OCI-LY1 (cell line): ENCODE data around the gene HBG1.

Experiments
- EZH2 ChIP-seq: fragments of 200-600 bp; sonication (generic), shearing (Covaris generic); IDR thresholded peaks from 2 replicates; pipeline ENCODE4 v1.8.0; 2017; ENCODE audit warnings: borderline replicate concordance, mixed run types, mild to moderate bottlenecking, antibody characterized with exemption, low read length, moderate library complexity, mixed read lengths
- TF ChIP-seq, protein P1 (sequence below): fragments of 200-600 bp; sonication (generic), shearing (Covaris generic); IDR thresholded peaks from 2 replicates; pipeline ENCODE4 v1.5.1; 2017; ENCODE audit warnings: mild to moderate bottlenecking, antibody characterized with exemption, low read length, moderate library complexity, mixed read lengths

DNA sequence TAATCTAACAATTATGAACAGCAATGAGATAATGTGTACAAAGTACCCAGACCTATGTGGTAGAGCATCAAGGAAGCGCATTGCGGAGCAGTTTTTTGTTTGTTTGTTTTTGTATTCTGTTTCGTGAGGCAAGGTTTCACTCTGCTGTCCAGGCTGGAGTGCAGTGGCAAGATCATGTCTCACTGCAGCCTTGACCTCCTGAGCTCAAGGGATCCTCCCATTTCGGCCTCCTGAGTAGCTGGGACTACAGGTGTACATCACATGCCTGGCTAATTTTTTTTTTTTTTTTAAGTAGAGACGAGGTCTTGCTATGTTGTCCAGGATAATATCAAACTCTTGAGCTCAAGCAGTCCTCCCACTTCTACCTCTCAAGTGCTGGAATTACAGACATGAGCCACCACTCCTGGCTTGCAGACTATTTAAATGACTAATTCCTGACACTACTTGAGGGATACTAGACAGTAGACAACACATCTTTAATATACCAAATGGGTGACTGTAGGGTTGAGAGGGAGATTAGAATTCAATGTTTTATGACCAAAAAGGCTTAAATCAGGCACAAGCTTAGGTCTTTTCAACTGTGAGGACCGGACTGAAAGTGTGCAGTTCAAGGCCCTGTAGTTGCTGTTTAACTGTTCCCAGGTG, 39.4 kb upstream of the HBG1 start:
- TF ChIP-seq EZH2, result no peak
- TF ChIP-seq, protein P1, sequence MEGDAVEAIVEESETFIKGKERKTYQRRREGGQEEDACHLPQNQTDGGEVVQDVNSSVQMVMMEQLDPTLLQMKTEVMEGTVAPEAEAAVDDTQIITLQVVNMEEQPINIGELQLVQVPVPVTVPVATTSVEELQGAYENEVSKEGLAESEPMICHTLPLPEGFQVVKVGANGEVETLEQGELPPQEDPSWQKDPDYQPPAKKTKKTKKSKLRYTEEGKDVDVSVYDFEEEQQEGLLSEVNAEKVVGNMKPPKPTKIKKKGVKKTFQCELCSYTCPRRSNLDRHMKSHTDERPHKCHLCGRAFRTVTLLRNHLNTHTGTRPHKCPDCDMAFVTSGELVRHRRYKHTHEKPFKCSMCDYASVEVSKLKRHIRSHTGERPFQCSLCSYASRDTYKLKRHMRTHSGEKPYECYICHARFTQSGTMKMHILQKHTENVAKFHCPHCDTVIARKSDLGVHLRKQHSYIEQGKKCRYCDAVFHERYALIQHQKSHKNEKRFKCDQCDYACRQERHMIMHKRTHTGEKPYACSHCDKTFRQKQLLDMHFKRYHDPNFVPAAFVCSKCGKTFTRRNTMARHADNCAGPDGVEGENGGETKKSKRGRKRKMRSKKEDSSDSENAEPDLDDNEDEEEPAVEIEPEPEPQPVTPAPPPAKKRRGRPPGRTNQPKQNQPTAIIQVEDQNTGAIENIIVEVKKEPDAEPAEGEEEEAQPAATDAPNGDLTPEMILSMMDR, result no peak
